Epithelial cell of proximal tubule (primary cell): ENCODE results near the gene UROC1. TPM values are rescaled to one million over a fixed set of nuclear protein-coding genes. Genes with fewer than 3 reads are reported as not detected.

Experiments used
- DNase-seq: peaks from one replicate; pipeline ENCODE4 v3.0.0-alpha.2; 2011; ENCODE audit warnings: low read depth
- H3K4me3 ChIP-seq: 2 replicates; pipeline ENCODE4 v1.5.1; 2011; ENCODE audit warnings: low read depth, mild to moderate bottlenecking, low read length
- total RNA-seq: library from RNA; depleted of rRNA; stranded (reverse); fragments of >200 nt; gene quantifications from 2 replicates; pipeline ENCODE4 v1.2.3, GENCODE V29; 2015
- TF ChIP-seq, protein P1 (sequence below): conservative IDR thresholded peaks from 2 replicates; pipeline ENCODE4 v1.5.1; 2012; ENCODE audit warnings: low read depth, mild to moderate bottlenecking, low read length

UROC1 gene
- total RNA-seq, 1 donor from 2014 or later = not detected

- no peak overlapping the region for H3K4me3 ChIP-seq
- TF ChIP-seq, protein P1, sequence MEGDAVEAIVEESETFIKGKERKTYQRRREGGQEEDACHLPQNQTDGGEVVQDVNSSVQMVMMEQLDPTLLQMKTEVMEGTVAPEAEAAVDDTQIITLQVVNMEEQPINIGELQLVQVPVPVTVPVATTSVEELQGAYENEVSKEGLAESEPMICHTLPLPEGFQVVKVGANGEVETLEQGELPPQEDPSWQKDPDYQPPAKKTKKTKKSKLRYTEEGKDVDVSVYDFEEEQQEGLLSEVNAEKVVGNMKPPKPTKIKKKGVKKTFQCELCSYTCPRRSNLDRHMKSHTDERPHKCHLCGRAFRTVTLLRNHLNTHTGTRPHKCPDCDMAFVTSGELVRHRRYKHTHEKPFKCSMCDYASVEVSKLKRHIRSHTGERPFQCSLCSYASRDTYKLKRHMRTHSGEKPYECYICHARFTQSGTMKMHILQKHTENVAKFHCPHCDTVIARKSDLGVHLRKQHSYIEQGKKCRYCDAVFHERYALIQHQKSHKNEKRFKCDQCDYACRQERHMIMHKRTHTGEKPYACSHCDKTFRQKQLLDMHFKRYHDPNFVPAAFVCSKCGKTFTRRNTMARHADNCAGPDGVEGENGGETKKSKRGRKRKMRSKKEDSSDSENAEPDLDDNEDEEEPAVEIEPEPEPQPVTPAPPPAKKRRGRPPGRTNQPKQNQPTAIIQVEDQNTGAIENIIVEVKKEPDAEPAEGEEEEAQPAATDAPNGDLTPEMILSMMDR = no peak
- DNase-seq = no peak
These were observed 57.8 kb downstream of the UROC1 start for GRCh38 chr3:126459763-126460127.

DNA sequence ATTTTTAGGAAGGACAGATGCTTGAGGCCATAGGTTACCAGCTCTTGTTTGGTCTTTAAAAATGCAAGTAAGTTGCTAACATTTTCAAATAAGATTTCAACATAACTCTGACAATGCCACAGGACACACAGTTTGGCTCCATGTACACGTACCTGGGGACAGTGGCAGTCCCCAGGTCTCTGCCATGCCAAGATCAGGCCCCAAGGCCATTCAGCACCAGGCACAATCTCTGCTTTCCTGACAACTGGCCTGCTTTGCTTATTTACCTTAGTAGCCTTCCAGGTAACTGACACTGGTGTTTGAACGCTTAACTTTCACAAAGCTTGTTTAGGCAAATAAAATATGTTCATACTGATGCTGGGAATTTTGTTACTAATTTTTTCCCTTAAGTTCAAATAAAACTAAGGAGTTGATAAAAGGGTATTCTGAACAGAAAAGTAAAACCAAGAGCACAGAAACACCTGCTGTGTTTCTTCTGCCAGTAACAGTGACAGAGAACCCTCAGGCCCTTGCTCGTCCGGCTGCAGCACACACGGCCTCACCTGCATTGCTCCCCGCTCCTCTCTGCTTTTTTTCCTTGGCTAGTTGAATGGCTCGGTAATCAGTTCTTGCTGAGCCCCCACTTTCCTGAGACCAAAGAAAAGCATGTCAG, 58.3 kb downstream of the UROC1 start:
- no peak overlapping the region for H3K4me3 ChIP-seq
- DNase-seq = no peak
- TF ChIP-seq, protein P1 = no peak

GRCh38 chr3:126456766-126457388, 60.7 kb downstream of the UROC1 start:
- TF ChIP-seq, protein P1 = no peak
- no peak for DNase-seq
- no peak overlapping the region for H3K4me3 ChIP-seq

- no peak for DNase-seq
- TF ChIP-seq, protein P1 = no peak
- no peak overlapping the region for H3K4me3 ChIP-seq
These were observed 61.4 kb downstream of the UROC1 start for GRCh38 chr3:126456211-126456610.

GRCh38 chr3:126454437-126455198, 63.0 kb downstream of the UROC1 start:
- no peak for DNase-seq
- TF ChIP-seq, protein P1 = no peak
- H3K4me3 ChIP-seq = no peak overlapping the region

DNA sequence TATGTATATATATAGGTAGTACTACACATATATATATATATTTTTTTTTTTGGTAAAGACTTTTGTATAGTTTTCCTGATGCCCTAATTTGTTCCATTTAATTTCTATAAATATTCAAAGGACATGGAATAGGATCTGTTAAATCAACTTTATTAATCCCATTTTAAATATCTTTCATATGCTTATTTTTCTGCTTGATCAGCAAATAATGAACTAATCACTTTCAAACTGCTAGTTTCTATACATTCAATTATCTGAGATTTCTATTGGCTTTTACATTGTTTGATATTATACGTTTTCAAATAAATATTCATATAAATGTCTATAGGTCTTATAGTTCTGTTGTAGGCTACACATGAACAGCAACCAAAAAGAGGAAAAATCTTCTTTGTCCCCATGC, 63.5 kb downstream of the UROC1 start:
- DNase-seq = no peak
- no peak overlapping the region for H3K4me3 ChIP-seq
- TF ChIP-seq, protein P1 = no peak
